Nephron (organoid): ENCODE results near the gene MANBA.

Experiments
- H3K27ac Mint-ChIP-seq, 3 experiments: 2 replicates each; pipeline ENCODE4 v1.8.0; 2020; ENCODE audit warnings: mixed read lengths in 3 of 3, mild to moderate bottlenecking in 2 of 3, moderate library complexity in 1 of 3
- H3K27me3 Mint-ChIP-seq: 2 replicates; pipeline ENCODE4 v1.8.0; 2021; ENCODE audit warnings: low read depth, mild to moderate bottlenecking, moderate library complexity, mixed read lengths
- H3K36me3 Mint-ChIP-seq: 2 replicates; pipeline ENCODE4 v1.8.0; 2020; ENCODE audit warnings: low read depth, mixed read lengths
- H3K4me1 Mint-ChIP-seq: 2 replicates; pipeline ENCODE4 v1.8.0; 2020; ENCODE audit warnings: mixed read lengths
- H3K4me3 Mint-ChIP-seq, 3 experiments: 2 replicates each; pipeline ENCODE4 v1.8.0; 2020; ENCODE audit warnings: mild to moderate bottlenecking in 3 of 3, mixed read lengths in 3 of 3, moderate library complexity in 2 of 3
- H3K9me3 Mint-ChIP-seq: 2 replicates; pipeline ENCODE4 v1.8.0; 2020; ENCODE audit warnings: mixed read lengths
- CTCF ChIP-seq, 3 experiments: fragments of 200-600 bp; sonication (generic); IDR thresholded peaks; one replicate each; pipeline ENCODE4 v1.5.0; 2021; ENCODE audit warnings: antibody characterized with exemption in 3 of 3; ENCODE audit not compliant: unreplicated experiment in 3 of 3

MANBA gene

GRCh38 chr4:102760645-102761295 lies at the start of gene MANBA:
MANBA (minus strand) TSS chr4:102760968; CDS start chr4:102760894, 74 bp downstream.
- H3K36me3 Mint-ChIP-seq, result no peaks in the 10 kb centered on the region
- H3K4me1 Mint-ChIP-seq, result peaks cover 9% of the 10 kb centered on the region
- H3K27ac Mint-ChIP-seq, result peak within 1 kb of the TSS; percentile 61 to 85 (median 67)
- TF ChIP-seq CTCF (IDR thresholded peaks at IDR 0.05; ENCODE audit: unreplicated experiment in 3 of 3), result no peak
- peaks cover 12% of the 10 kb centered on the region for H3K27me3 Mint-ChIP-seq
- H3K9me3 Mint-ChIP-seq, result no peaks in the 10 kb centered on the region
- peak within 1 kb of the TSS; percentile 93 to 97 (median 94) for H3K4me3 Mint-ChIP-seq

- peak overlapping the region in 2 of 3 experiments; percentile 47 to 49 for H3K27ac Mint-ChIP-seq
- no peaks in the 10 kb centered on the region for H3K9me3 Mint-ChIP-seq
- TF ChIP-seq CTCF (IDR thresholded peaks at IDR 0.05; ENCODE audit: unreplicated experiment in 3 of 3), result no peak
- peaks cover 63% of the 10 kb centered on the region for H3K4me1 Mint-ChIP-seq
- H3K36me3 Mint-ChIP-seq, result peaks cover 68% of the 10 kb centered on the region
- H3K4me3 Mint-ChIP-seq, result no peak overlapping the region
- no peaks in the 10 kb centered on the region for H3K27me3 Mint-ChIP-seq
Measured at GRCh38 chr4:102809691-102810090, 48.9 kb upstream of the MANBA start.

- Mint-ChIP-seq H3K36me3 (peaks cover 67% of the 10 kb centered on the region), H3K9me3 (no peaks in the 10 kb centered on the region), H3K27ac (peak overlapping the region; percentile 47 to 83 (median 74)), H3K27me3 (no peaks in the 10 kb centered on the region), H3K4me1 (peaks cover 63% of the 10 kb centered on the region), H3K4me3 (peak overlapping the region in 1 of 3 experiments; percentile 6)
- no peak for TF ChIP-seq CTCF (IDR thresholded peaks at IDR 0.05; ENCODE audit: unreplicated experiment in 3 of 3)
Measured at GRCh38 chr4:102809190-102809589, 48.4 kb upstream of the MANBA start.

- Mint-ChIP-seq H3K9me3 (no peaks in the 10 kb centered on the region), H3K27ac (peak overlapping the region; percentile 11 to 87 (median 57)), H3K27me3 (no peaks in the 10 kb centered on the region), H3K4me1 (peaks cover 54% of the 10 kb centered on the region), H3K36me3 (peaks cover 65% of the 10 kb centered on the region), H3K4me3 (peak overlapping the region in 2 of 3 experiments; percentile 38 to 72)
- no peak for TF ChIP-seq CTCF (IDR thresholded peaks at IDR 0.05; ENCODE audit: unreplicated experiment in 3 of 3)
Measured at GRCh38 chr4:102808009-102808408, 47.2 kb upstream of the MANBA start.

GRCh38 chr4:102807345-102807744 lies 46.6 kb upstream of the MANBA start:
- no peak overlapping the region for H3K4me3 Mint-ChIP-seq
- peaks cover 52% of the 10 kb centered on the region for H3K4me1 Mint-ChIP-seq
- no peaks in the 10 kb centered on the region for H3K27me3 Mint-ChIP-seq
- H3K36me3 Mint-ChIP-seq, result peaks cover 68% of the 10 kb centered on the region
- no peak for TF ChIP-seq CTCF (IDR thresholded peaks at IDR 0.05; ENCODE audit: unreplicated experiment in 3 of 3)
- H3K27ac Mint-ChIP-seq, result peak overlapping the region in 2 of 3 experiments; percentile 18 to 84
- no peaks in the 10 kb centered on the region for H3K9me3 Mint-ChIP-seq

- Mint-ChIP-seq H3K36me3 (peaks cover 71% of the 10 kb centered on the region), H3K4me1 (no peaks in the 10 kb centered on the region), H3K4me3 (no peak overlapping the region), H3K9me3 (no peaks in the 10 kb centered on the region), H3K27me3 (no peaks in the 10 kb centered on the region), H3K27ac (no peak overlapping the region)
- no peak for TF ChIP-seq CTCF (IDR thresholded peaks at IDR 0.05; ENCODE audit: unreplicated experiment in 3 of 3)
Measured at GRCh38 chr4:102799816-102800215, 39.0 kb upstream of the MANBA start.
